Measurements from ENCODE around the gene TMEM39B. TPM values are rescaled to one million over a fixed set of nuclear protein-coding genes. Genes with fewer than 3 reads are reported as not detected.
A peak's percentile ranks its signal among the peaks of the same experiment; 100 is the strongest.

TMEM39B gene
- total RNA-seq, 1 experiment from 2014 or later = 30.4 TPM

GRCh38 chr1:32125313-32125712, 52.6 kb downstream of the TMEM39B start:
- CTCF ChIA-PET = interaction anchor here (0.6 kb wide), 1 partner anchor 16 kb away, joined by 3 read pairs; no protein-coding TSS in a partner anchor
- H3K27ac ChIP-seq (ENCODE audit: low read depth, low read length, poor library complexity, severe bottlenecking) = no peak overlapping the region
- no TSS peak for BruUV-seq (replicated peaks)
- intact Hi-C loops (cut with micrococcal nuclease; ENCODE audit: unreplicated experiment) = no loop called here
- no peaks in the 10 kb centered on the region for H3K27me3 ChIP-seq (replicated peaks; ENCODE audit: insufficient read depth, low read depth, low read length, poor library complexity)
- no peaks in the 10 kb centered on the region for H3K4me1 ChIP-seq (ENCODE audit: insufficient read depth, low read length, poor library complexity, severe bottlenecking)
- H3K4me3 ChIP-seq (ENCODE audit: low read depth, low read length, poor library complexity, severe bottlenecking) = no peak overlapping the region
- no peaks in the 10 kb centered on the region for H3K9me3 ChIP-seq (ENCODE audit: low read depth, low read length, poor library complexity, severe bottlenecking)
- POLR2A ChIA-PET (ENCODE audit: low non-redundant PET) = no interaction called here
- H3K36me3 ChIP-seq (ENCODE audit: insufficient read depth, low read length, poor library complexity, severe bottlenecking) = no peaks in the 10 kb centered on the region
- DNase-seq (ENCODE audit: low spot score) = no peak
- no peak for TF ChIP-seq EZH2 (IDR thresholded peaks at IDR 0.05; ENCODE audit: borderline replicate concordance, low read depth, low read length, poor library complexity, severe bottlenecking)
- no peak for TF ChIP-seq CTCF (conservative IDR thresholded peaks at IDR 0.05; ENCODE audit: low read depth, low read length)

- intact Hi-C loops (cut with micrococcal nuclease; ENCODE audit: unreplicated experiment) = no loop called here
- no peaks in the 10 kb centered on the region for H3K27me3 ChIP-seq (replicated peaks; ENCODE audit: insufficient read depth, low read depth, low read length, poor library complexity)
- BruUV-seq (replicated peaks) = no TSS peak
- ChIA-PET POLR2A (ENCODE audit: low non-redundant PET) (no interaction called here), CTCF (no interaction called here)
- H3K9me3 ChIP-seq (ENCODE audit: low read depth, low read length, poor library complexity, severe bottlenecking) = no peaks in the 10 kb centered on the region
- TF ChIP-seq CTCF (conservative IDR thresholded peaks at IDR 0.05; ENCODE audit: low read depth, low read length) (no peak), EZH2 (IDR thresholded peaks at IDR 0.05; ENCODE audit: borderline replicate concordance, low read depth, low read length, poor library complexity, severe bottlenecking) (no peak)
- H3K4me1 ChIP-seq (ENCODE audit: insufficient read depth, low read length, poor library complexity, severe bottlenecking) = no peaks in the 10 kb centered on the region
- DNase-seq (ENCODE audit: low spot score) = no peak
- H3K36me3 ChIP-seq (ENCODE audit: insufficient read depth, low read length, poor library complexity, severe bottlenecking) = no peaks in the 10 kb centered on the region
- no peak overlapping the region for H3K4me3 ChIP-seq (ENCODE audit: low read depth, low read length, poor library complexity, severe bottlenecking)
- peak overlapping the region; percentile 4 for H3K27ac ChIP-seq (ENCODE audit: low read depth, low read length, poor library complexity, severe bottlenecking)
These were observed 54.0 kb downstream of the TMEM39B start for GRCh38 chr1:32126770-32127169.

GRCh38 chr1:32127409-32128198, 54.9 kb downstream of the TMEM39B start:
- Histone ChIP-seq H3K4me1 (ENCODE audit: insufficient read depth, low read length, poor library complexity, severe bottlenecking) (no peaks in the 10 kb centered on the region), H3K27ac (ENCODE audit: low read depth, low read length, poor library complexity, severe bottlenecking) (peak overlapping the region; percentile 4), H3K9me3 (ENCODE audit: low read depth, low read length, poor library complexity, severe bottlenecking) (no peaks in the 10 kb centered on the region), H3K36me3 (ENCODE audit: insufficient read depth, low read length, poor library complexity, severe bottlenecking) (no peaks in the 10 kb centered on the region), H3K4me3 (ENCODE audit: low read depth, low read length, poor library complexity, severe bottlenecking) (no peak overlapping the region), H3K27me3 (replicated peaks; ENCODE audit: insufficient read depth, low read depth, low read length, poor library complexity) (no peaks in the 10 kb centered on the region)
- no TSS peak for BruUV-seq (replicated peaks)
- no peak for DNase-seq (ENCODE audit: low spot score)
- intact Hi-C loops (cut with micrococcal nuclease; ENCODE audit: unreplicated experiment) = no loop called here
- POLR2A ChIA-PET (ENCODE audit: low non-redundant PET) = no interaction called here
- TF ChIP-seq CTCF (conservative IDR thresholded peaks at IDR 0.05; ENCODE audit: low read depth, low read length) (no peak), EZH2 (IDR thresholded peaks at IDR 0.05; ENCODE audit: borderline replicate concordance, low read depth, low read length, poor library complexity, severe bottlenecking) (no peak)
- CTCF ChIA-PET = no interaction called here
